ENCODE results near the gene ZBTB20. TPM values are rescaled to one million over a fixed set of nuclear protein-coding genes. Genes with fewer than 3 reads are reported as not detected.
"Not testable (repeated sequence)": the region's sequence is repeated elsewhere in the genome, so short reads cannot be mapped to it uniquely, and the experiment has no call there.

ZBTB20 gene
- total and polyA plus RNA-seq, 7 donors, result under 0.01 to 113 (median 58.6) TPM

DNA sequence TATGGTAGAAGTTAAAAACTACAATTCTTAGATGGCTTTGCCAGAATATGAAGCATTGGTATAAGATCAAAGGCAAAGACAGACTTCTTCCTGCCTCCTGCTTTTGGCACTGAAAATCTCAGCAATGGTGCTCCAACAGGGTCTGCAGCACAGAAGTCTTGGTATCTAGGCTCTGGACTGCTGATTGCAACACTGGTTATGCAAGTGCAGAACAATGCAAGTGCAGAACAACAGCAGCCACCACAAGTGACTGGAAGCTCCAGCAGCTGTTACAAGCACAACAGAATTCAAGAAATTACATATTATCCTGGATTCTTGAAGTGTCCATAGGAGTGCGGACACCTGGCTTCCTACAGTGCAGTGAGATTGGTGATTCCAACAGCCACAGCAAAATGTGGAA lies 33.7 kb downstream of the ZBTB20 start:
- Histone ChIP-seq H3K9me3 (no peaks in the 10 kb centered on the region), H3K36me3 (peaks cover 0 to 5% (median 0%) of the 10 kb centered on the region in 4 donors), H3K27ac (no peak overlapping the region), H3K4me3 (no peak overlapping the region), H3K4me1 (peaks cover 0 to 13% (median 4%) of the 10 kb centered on the region in 4 donors), H3K27me3 (no peaks in the 10 kb centered on the region)
- TF ChIP-seq, protein P1, sequence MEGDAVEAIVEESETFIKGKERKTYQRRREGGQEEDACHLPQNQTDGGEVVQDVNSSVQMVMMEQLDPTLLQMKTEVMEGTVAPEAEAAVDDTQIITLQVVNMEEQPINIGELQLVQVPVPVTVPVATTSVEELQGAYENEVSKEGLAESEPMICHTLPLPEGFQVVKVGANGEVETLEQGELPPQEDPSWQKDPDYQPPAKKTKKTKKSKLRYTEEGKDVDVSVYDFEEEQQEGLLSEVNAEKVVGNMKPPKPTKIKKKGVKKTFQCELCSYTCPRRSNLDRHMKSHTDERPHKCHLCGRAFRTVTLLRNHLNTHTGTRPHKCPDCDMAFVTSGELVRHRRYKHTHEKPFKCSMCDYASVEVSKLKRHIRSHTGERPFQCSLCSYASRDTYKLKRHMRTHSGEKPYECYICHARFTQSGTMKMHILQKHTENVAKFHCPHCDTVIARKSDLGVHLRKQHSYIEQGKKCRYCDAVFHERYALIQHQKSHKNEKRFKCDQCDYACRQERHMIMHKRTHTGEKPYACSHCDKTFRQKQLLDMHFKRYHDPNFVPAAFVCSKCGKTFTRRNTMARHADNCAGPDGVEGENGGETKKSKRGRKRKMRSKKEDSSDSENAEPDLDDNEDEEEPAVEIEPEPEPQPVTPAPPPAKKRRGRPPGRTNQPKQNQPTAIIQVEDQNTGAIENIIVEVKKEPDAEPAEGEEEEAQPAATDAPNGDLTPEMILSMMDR (IDR thresholded peaks at IDR 0.05), result no peak
- no peak for TF ChIP-seq POLR2A (IDR thresholded peaks at IDR 0.05)
- no peak for TF ChIP-seq EP300 (IDR thresholded peaks at IDR 0.05)
- no peak for TF ChIP-seq POLR2AphosphoS5 (IDR thresholded peaks at IDR 0.05)
- WGBS, 2 donors, result 99% methylated on average over 1 of the region's 1 CpG
- DNase-seq, result peak; percentile 56
- intact Hi-C loops (cut with DNase I), result no loop called here

DNA sequence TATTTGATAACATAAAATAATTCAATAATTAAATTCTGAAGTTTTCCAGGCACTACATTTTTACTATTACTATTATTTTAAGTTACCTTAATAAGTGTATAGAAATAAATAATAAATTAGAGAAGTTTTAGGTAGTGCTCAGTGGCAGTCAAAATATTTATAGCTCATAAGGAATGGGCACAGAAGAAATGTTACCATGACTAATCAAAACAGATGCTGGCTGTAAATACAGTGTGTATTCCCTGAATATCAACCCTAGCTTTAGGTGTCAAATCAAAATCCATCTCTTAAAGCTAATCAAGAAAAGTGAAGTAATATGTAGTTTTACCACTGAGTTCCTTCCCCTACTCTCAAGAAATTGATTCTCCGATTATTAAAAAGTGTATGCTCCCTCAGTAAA lies 35.5 kb downstream of the ZBTB20 start:
- peaks cover 0 to 5% (median 4%) of the 10 kb centered on the region in 4 donors for H3K36me3 ChIP-seq
- no peaks in the 10 kb centered on the region for H3K27me3 ChIP-seq
- no peak for DNase-seq
- TF ChIP-seq, protein P1 (IDR thresholded peaks at IDR 0.05), result no peak
- no peak for TF ChIP-seq EP300 (IDR thresholded peaks at IDR 0.05)
- TF ChIP-seq POLR2AphosphoS5 (IDR thresholded peaks at IDR 0.05), result no peak
- no peak for TF ChIP-seq POLR2A (IDR thresholded peaks at IDR 0.05)
- H3K4me3 ChIP-seq, result no peak overlapping the region
- intact Hi-C loops (cut with DNase I), result no loop called here
- 96 to 98% methylated on average over 1 of the region's 1 CpG for WGBS, 2 donors
- H3K27ac ChIP-seq, result no peak overlapping the region
- peaks cover 0 to 4% (median 0%) of the 10 kb centered on the region in 4 donors for H3K9me3 ChIP-seq
- H3K4me1 ChIP-seq, result peaks cover 0 to 13% (median 4%) of the 10 kb centered on the region in 4 donors

DNA sequence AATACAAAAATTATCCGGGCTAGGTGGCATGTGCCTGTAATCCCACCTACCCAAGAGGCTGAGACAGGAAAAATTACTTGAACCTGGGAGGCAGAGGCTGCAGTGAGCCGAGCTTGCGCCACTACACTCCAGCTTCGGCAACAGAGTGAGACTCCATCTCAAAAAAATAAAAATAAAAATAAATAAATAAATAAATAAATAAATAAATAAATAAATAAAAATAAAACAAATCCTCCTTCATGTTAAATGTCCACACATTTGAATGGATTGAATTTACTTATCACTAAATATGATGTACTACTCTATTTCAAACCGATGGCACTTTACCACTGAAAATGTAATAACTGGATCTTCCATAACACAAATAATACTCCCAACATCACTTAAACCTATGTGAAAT lies 36.3 kb downstream of the ZBTB20 start:
- H3K4me1 ChIP-seq, result peaks cover 0 to 13% (median 4%) of the 10 kb centered on the region in 4 donors
- peaks cover 0 to 5% (median 4%) of the 10 kb centered on the region in 4 donors for H3K36me3 ChIP-seq
- TF ChIP-seq POLR2AphosphoS5 (IDR thresholded peaks at IDR 0.05) (no peak), POLR2A (IDR thresholded peaks at IDR 0.05) (no peak), EP300 (IDR thresholded peaks at IDR 0.05) (no peak)
- TF ChIP-seq, protein P1 (IDR thresholded peaks at IDR 0.05), result no peak
- H3K9me3 ChIP-seq, result peaks cover 0 to 4% (median 0%) of the 10 kb centered on the region in 4 donors
- no peak overlapping the region for H3K27ac ChIP-seq
- H3K27me3 ChIP-seq, result no peaks in the 10 kb centered on the region
- WGBS, 2 donors, result 96 to 98% methylated on average over 5 of the region's 5 CpGs
- H3K4me3 ChIP-seq, result no peak overlapping the region
- intact Hi-C loops (cut with DNase I), result no loop called here
- DNase-seq, result no peak

DNA sequence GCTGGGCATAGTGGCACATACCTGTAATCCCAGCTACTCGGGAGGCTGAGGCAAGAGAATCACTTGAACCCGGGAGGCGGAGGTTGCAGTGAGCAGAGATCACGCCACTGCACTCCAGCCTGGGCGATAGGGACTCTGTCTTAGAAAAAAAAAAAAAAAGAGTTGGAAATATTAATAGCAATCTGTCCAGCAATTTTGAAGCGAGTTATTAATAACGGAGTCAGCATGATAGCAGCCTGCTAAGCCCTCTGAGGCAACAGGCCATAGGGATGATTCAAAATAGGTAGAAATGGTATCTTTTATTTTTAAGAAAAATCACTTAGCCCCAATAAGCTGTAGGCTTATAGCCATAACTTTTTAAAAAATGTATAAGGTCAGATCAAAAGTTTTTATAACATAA lies 37.0 kb downstream of the ZBTB20 start:
- intact Hi-C loops (cut with DNase I); DNase-seq: not testable (repeated sequence)
- WGBS, 2 donors, result 97% methylated on average over 7 of the region's 7 CpGs

DNA sequence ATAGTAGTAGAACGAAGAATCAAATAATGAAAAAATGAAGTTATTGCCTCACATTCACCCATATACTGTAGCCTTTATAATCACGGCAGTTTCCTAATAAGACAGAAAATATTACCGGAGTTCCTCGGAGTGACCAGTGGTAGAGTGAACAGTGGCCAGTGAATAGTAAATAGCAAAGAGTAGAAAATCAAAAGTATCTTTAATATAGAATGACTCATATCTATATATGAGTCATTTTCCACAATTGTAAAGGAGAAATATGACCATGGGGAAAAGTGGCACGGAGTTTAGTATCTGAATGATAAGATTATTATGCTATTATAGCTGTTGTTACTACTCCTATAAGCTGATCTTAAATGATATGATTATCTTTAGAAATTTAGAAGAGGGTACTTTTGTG lies 38.5 kb downstream of the ZBTB20 start:
- intact Hi-C loops (cut with DNase I), result no loop called here
- TF ChIP-seq EP300 (IDR thresholded peaks at IDR 0.05), result no peak
- no peak for TF ChIP-seq POLR2A (IDR thresholded peaks at IDR 0.05)
- TF ChIP-seq, protein P1 (IDR thresholded peaks at IDR 0.05), result no peak
- H3K27ac ChIP-seq, result no peak overlapping the region
- no peak for DNase-seq
- peaks cover 0 to 12% (median 3%) of the 10 kb centered on the region in 4 donors for H3K4me1 ChIP-seq
- WGBS, 2 donors, result 80 to 87% methylated on average over 5 of the region's 5 CpGs
- no peak overlapping the region for H3K4me3 ChIP-seq
- peaks cover 0 to 5% (median 2%) of the 10 kb centered on the region in 4 donors for H3K9me3 ChIP-seq
- peaks cover 0 to 5% (median 4%) of the 10 kb centered on the region in 4 donors for H3K36me3 ChIP-seq
- H3K27me3 ChIP-seq, result no peaks in the 10 kb centered on the region

More for the DNA sequence above, 37.0 kb downstream of the ZBTB20 start:
- H3K9me3 ChIP-seq, H3K27ac ChIP-seq, H3K36me3 ChIP-seq, H3K4me3 ChIP-seq, H3K27me3 ChIP-seq: not testable (repeated sequence)
- peaks cover 0 to 13% (median 4%) of the 10 kb centered on the region in 4 donors for H3K4me1 ChIP-seq
